Thyroid gland (tissue), 4 donors: ENCODE measurements around the gene DPYD.

Experiments used
- CTCF ChIP-seq, 6 experiments: fragments of 200-600 bp in 3 of 6; fragments of 450-650 bp in 3 of 6; sonication (generic) in 3 of 6; IDR thresholded peaks; one replicate each; pipeline ENCODE4 v1.5.1; 2016 to 2019; ENCODE audit warnings: antibody characterized with exemption in 6 of 6, mild to moderate bottlenecking in 2 of 6, inconsistent platforms in 1 of 6, moderate library complexity in 1 of 6
- POLR2A ChIP-seq, 2 donors: fragments of 450-650 bp; IDR thresholded peaks; one replicate each; pipeline ENCODE4 v1.6.1; 2017; ENCODE audit warnings: antibody characterized with exemption in 2 of 2, mild to moderate bottlenecking in 2 of 2, moderate library complexity in 1 of 2

GRCh38 chr1:97238816-97239215 lies 682.0 kb downstream of the DPYD start:
- TF ChIP-seq POLR2A (IDR thresholded peaks at IDR 0.05) (no peak), CTCF (IDR thresholded peaks at IDR 0.05) (no peak)
